K562 (cell line): ENCODE measurements around the gene MKLN1. TPM values are rescaled to one million over a fixed set of nuclear protein-coding genes. Genes with fewer than 3 reads are reported as not detected.

Experiments used
- ARID2 ChIP-seq: fragments of 450-650 bp; IDR thresholded peaks from 2 replicates; pipeline ENCODE4 v1.6.1; 2017; ENCODE audit warnings: antibody characterized with exemption, mild to moderate bottlenecking
- ETV1 ChIP-seq: fragments of 450-650 bp; conservative IDR thresholded peaks from 2 replicates; pipeline ENCODE4 v1.6.1; 2016; ENCODE audit warnings: missing genetic modification characterization, control low read depth, low read depth, missing compliant biosample characterization
- FOXM1 ChIP-seq, 2 experiments: fragments of 450-650 bp in 1 of 2; sonication (generic) in 1 of 2; formaldehyde crosslinking in 1 of 2; IDR thresholded peaks; 2 replicates each; pipeline versions ENCODE4 v1.6.1 to v1.9.0; 2017 to 2022; ENCODE audit warnings: low read depth in 2 of 2, mild to moderate bottlenecking in 2 of 2, missing genetic modification reagents in 1 of 2, moderate library complexity in 1 of 2
- GATA2 ChIP-seq: sonication (generic); formaldehyde crosslinking; IDR thresholded peaks from 2 replicates; pipeline ENCODE4 v1.4.0; 2020; ENCODE audit warnings: mild to moderate bottlenecking, missing genetic modification reagents
- GTF2B ChIP-seq: IDR thresholded peaks from 2 replicates; pipeline ENCODE4 v1.6.1; 2011; ENCODE audit not compliant: insufficient read length; ENCODE audit errors: extremely low read depth
- HBP1 ChIP-seq: fragments of 450-650 bp; formaldehyde crosslinking; IDR thresholded peaks from 2 replicates; pipeline ENCODE4 v1.4.0; 2022; ENCODE audit warnings: missing genetic modification characterization
- HDAC2 ChIP-seq: fragments of 450-650 bp; IDR thresholded peaks from 2 replicates; pipeline ENCODE4 v1.6.1; 2016; ENCODE audit warnings: mild to moderate bottlenecking
- POLR2AphosphoS5 ChIP-seq: IDR thresholded peaks from 2 replicates; pipeline ENCODE4 v1.6.1; 2011; ENCODE audit warnings: mild to moderate bottlenecking, low read depth, low read length, moderate library complexity; ENCODE audit not compliant: control insufficient read depth, insufficient read depth
- TCFL5 ChIP-seq: fragments of 250-450 bp; sonication (Bioruptor Pico); conservative IDR thresholded peaks from 2 replicates; pipeline ENCODE4 v1.6.1; 2021; ENCODE audit warnings: mild to moderate bottlenecking, moderate library complexity, matching md5 sums
- ZC3H8 ChIP-seq: fragments of 450-650 bp; IDR thresholded peaks from 2 replicates; pipeline ENCODE4 v1.6.1; 2017
- polyA plus RNA-seq, 8 experiments: library from polyadenylated mRNA; depleted of rRNA in 4 of 8; stranded (reverse) in 5 of 8; unstranded in 3 of 8; fragments of >200 nt; fragmentation: Nextera tagmentation in 2 of 8; fragmentation: Illumina TruSeq in 1 of 8; extraction: Ambion mirVana in 2 of 8; extraction: Trizol in 1 of 8; gene quantifications; 2 replicates each; pipeline versions ENCODE4 v1.2.1 to v1.2.3, GENCODE V29; 2011 to 2014; ENCODE audit warnings: inconsistent platforms in 1 of 8, missing spikeins in 1 of 8
- total RNA-seq, 7 experiments: library from RNA; depleted of rRNA in 6 of 7; stranded (reverse); fragments of >200 nt in 6 of 7; fragmentation: Illumina TruSeq in 2 of 7; extraction: Trizol in 2 of 7; gene quantifications; 2 replicates each; pipeline versions ENCODE4 v1.2.1 to v1.2.3, GENCODE V29; 2011 to 2021; ENCODE audit warnings: low replicate concordance in 1 of 7
- TF ChIP-seq, protein P1 (sequence below): sonication (generic); formaldehyde crosslinking; IDR thresholded peaks from 2 replicates; pipeline ENCODE4 v1.8.0; 2022; ENCODE audit warnings: missing genetic modification reagents, mild to moderate bottlenecking, borderline replicate concordance
- TF ChIP-seq, protein P2 (sequence below), 2 experiments: fragments of 450-650 bp; IDR thresholded peaks; 2 replicates each; pipeline ENCODE4 v1.6.1; 2016; ENCODE audit warnings: mild to moderate bottlenecking in 2 of 2, borderline replicate concordance in 1 of 2, low read depth in 1 of 2, moderate library complexity in 1 of 2

The MKLN1 gene
- total and polyA plus RNA-seq, 9 of the 15 experiments (the other 6 are each of a cell fraction or from before 2014, with no cell fraction given) = 18.6 to 80.4 (median 56.0) TPM

- TF ChIP-seq, protein P1, sequence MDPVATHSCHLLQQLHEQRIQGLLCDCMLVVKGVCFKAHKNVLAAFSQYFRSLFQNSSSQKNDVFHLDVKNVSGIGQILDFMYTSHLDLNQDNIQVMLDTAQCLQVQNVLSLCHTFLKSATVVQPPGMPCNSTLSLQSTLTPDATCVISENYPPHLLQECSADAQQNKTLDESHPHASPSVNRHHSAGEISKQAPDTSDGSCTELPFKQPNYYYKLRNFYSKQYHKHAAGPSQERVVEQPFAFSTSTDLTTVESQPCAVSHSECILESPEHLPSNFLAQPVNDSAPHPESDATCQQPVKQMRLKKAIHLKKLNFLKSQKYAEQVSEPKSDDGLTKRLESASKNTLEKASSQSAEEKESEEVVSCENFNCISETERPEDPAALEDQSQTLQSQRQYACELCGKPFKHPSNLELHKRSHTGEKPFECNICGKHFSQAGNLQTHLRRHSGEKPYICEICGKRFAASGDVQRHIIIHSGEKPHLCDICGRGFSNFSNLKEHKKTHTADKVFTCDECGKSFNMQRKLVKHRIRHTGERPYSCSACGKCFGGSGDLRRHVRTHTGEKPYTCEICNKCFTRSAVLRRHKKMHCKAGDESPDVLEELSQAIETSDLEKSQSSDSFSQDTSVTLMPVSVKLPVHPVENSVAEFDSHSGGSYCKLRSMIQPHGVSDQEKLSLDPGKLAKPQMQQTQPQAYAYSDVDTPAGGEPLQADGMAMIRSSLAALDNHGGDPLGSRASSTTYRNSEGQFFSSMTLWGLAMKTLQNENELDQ (CRISPR knock-in tag) = no peak
- TF ChIP-seq ZC3H8 (peak; percentile 86), ETV1 (tag) (0 out of 2 replicates have a peak, but pooled peaks have one; percentile 37), GATA2 (CRISPR knock-in tag) (no peak), GTF2B (peak; percentile 32), ARID2 (0 out of 2 replicates have a peak, but pooled peaks have one; percentile 15), POLR2AphosphoS5 (peak; percentile 63), HDAC2 (no peak), FOXM1 (IDR thresholded peaks at IDR 0.05; ENCODE audit: low read depth) (0 out of 2 replicates have a peak, but pooled peaks have one; percentile 4), FOXM1 (CRISPR knock-in tag; IDR thresholded peaks at IDR 0.05; ENCODE audit: low read depth) (no peak), HBP1 (CRISPR knock-in tag) (0 out of 2 replicates have a peak, but pooled peaks have one; percentile 54), TCFL5 (CRISPR knock-in tag) (no peak)
- TF ChIP-seq, protein P2, sequence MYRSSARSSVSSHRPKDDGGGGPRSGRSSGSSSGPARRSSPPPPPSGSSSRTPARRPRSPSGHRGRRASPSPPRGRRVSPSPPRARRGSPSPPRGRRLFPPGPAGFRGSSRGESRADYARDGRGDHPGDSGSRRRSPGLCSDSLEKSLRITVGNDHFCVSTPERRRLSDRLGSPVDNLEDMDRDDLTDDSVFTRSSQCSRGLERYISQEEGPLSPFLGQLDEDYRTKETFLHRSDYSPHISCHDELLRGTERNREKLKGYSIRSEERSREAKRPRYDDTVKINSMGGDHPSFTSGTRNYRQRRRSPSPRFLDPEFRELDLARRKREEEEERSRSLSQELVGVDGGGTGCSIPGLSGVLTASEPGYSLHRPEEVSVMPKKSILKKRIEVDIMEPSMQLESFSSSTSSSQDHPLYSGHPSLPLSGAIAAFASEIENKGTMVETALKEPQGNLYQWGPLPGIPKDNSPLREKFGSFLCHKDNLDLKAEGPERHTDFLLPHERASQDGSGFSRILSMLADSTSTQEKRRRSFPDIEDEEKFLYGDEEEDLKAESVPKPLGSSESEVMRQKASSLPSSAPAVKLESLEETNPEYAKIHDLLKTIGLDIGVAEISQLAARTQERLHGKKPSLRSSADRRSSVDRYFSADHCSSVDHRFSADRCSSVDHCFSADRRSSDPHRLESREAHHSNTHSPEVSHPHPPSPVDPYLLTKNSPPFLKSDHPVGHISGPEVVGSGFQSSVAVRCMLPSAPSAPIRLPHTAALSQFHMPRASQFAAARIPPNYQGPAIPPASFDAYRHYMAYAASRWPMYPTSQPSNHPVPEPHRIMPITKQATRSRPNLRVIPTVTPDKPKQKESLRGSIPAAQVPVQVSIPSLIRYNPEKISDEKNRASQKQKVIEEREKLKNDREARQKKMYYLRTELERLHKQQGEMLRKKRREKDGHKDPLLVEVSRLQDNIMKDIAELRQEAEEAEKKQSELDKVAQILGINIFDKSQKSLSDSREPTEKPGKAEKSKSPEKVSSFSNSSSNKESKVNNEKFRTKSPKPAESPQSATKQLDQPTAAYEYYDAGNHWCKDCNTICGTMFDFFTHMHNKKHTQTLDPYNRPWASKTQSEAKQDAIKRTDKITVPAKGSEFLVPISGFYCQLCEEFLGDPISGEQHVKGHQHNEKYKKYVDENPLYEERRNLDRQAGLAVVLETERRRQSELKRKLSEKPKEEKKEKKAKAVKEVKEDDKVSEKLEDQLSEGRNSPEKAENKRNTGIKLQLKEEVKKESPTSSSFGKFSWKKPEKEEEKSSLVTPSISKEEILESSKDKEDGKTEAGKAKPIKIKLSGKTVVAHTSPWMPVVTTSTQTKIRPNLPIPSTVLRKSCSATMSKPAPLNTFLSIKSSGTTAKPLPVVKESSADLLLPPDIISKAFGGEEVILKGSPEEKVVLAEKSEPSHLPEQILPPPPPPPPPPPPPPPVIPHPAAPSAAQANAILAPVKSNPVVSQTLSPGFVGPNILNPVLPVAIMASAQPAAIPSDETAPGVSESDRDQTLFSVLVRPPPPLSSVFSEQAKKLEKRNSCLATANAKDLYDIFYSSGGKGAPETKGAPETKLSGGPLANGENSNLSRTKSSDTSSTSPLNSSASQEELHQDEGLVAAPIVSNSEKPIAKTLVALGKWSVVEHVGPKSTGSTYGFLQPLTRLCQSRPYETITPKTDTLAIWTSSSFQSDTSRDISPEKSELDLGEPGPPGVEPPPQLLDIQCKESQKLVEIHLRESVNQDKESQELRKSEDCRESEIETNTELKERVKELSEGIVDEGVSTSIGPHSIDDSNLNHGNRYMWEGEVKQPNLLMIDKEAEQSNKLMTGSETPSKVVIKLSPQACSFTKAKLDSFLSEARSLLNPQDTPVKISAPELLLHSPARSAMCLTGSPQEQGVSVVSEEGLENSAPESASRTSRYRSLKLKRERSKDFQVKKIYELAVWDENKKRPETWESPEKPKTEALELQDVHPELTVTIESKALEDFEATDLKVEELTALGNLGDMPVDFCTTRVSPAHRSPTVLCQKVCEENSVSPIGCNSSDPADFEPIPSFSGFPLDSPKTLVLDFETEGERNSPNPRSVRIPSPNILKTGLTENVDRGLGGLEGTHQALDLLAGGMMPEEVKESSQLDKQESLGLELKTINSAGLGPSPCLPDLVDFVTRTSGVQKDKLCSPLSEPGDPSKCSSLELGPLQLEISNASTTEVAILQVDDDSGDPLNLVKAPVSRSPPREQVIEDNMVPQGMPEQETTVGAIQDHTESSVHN (IDR thresholded peaks at IDR 0.05; ENCODE audit: borderline replicate concordance in 1 of 2, low read depth in 1 of 2) = no peak
Observed at GRCh38 chr7:131298608-131298992, 29.1 kb upstream of the MKLN1 start (continued).
